Kidney epithelial cell (primary cell): Measurements from ENCODE around the gene ERN1. TPM values are rescaled to one million over a fixed set of nuclear protein-coding genes. Genes with fewer than 3 reads are reported as not detected.
"Not testable (repeated sequence)": the region's sequence is repeated elsewhere in the genome, so short reads cannot be mapped to it uniquely, and the experiment has no call there.

Experiments
- DNase-seq: peaks from one replicate; pipeline ENCODE4 v3.0.0-alpha.2; 2010; ENCODE audit warnings: low read depth
- H3K27me3 ChIP-seq: 2 replicates; pipeline ENCODE4 v1.6.0; 2011; ENCODE audit warnings: low read length; ENCODE audit not compliant: control insufficient read depth, insufficient read depth
- H3K36me3 ChIP-seq: 2 replicates; pipeline ENCODE4 v1.5.1; 2011; ENCODE audit warnings: low read length; ENCODE audit not compliant: control insufficient read depth, insufficient read depth
- H3K4me3 ChIP-seq: 2 replicates; pipeline ENCODE4 v1.5.1; 2011; ENCODE audit warnings: low read depth, mild to moderate bottlenecking, control low read depth, low read length
- CTCF ChIP-seq: IDR thresholded peaks from 2 replicates; pipeline ENCODE4 v1.5.1; 2011; ENCODE audit warnings: mild to moderate bottlenecking, moderate library complexity, low read length, control low read depth, inconsistent platforms; ENCODE audit not compliant: insufficient read depth, poor library complexity, severe bottlenecking
- total RNA-seq: library from RNA; depleted of rRNA; stranded (reverse); fragments of >200 nt; gene quantifications from 2 replicates; pipeline ENCODE4 v1.2.3, GENCODE V29; 2015

ERN1 gene
- total RNA-seq, 1 donor from 2014 or later, result 19.6 TPM

- no peak for TF ChIP-seq CTCF
- Histone ChIP-seq H3K36me3 (no peaks in the 10 kb centered on the region), H3K27me3 (no peaks in the 10 kb centered on the region), H3K4me3 (no peak overlapping the region)
- DNase-seq, result peak; percentile 58
Measured at GRCh38 chr17:64174686-64175456, 44.9 kb upstream of the ERN1 start.

GRCh38 chr17:64173646-64174045, 43.7 kb upstream of the ERN1 start:
- DNase-seq, result no peak
- no peaks in the 10 kb centered on the region for H3K36me3 ChIP-seq
- H3K27me3 ChIP-seq, result no peaks in the 10 kb centered on the region
- no peak for TF ChIP-seq CTCF
- H3K4me3 ChIP-seq, result no peak overlapping the region

- no peak for DNase-seq
- no peaks in the 10 kb centered on the region for H3K36me3 ChIP-seq
- H3K27me3 ChIP-seq, result no peaks in the 10 kb centered on the region
- no peak for TF ChIP-seq CTCF
- H3K4me3 ChIP-seq, result no peak overlapping the region
Measured at GRCh38 chr17:64172510-64172909, 42.6 kb upstream of the ERN1 start.

- DNase-seq, result no peak
- Histone ChIP-seq H3K27me3 (no peaks in the 10 kb centered on the region), H3K4me3 (no peak overlapping the region), H3K36me3 (no peaks in the 10 kb centered on the region)
- no peak for TF ChIP-seq CTCF
Measured at GRCh38 chr17:64171041-64171440, 41.1 kb upstream of the ERN1 start.

- H3K4me3 ChIP-seq, result no peak overlapping the region
- no peak for DNase-seq
- TF ChIP-seq CTCF, result no peak
- no peaks in the 10 kb centered on the region for H3K27me3 ChIP-seq
- H3K36me3 ChIP-seq, result no peaks in the 10 kb centered on the region
Measured at GRCh38 chr17:64170286-64170685, 40.3 kb upstream of the ERN1 start.

GRCh38 chr17:64167666-64168065, 37.7 kb upstream of the ERN1 start:
- not testable (repeated sequence) for H3K36me3 ChIP-seq, DNase-seq, H3K27me3 ChIP-seq, H3K4me3 ChIP-seq
